H4 (cell line): Measurements from ENCODE around the gene FUT3. TPM values are rescaled to one million over a fixed set of nuclear protein-coding genes. Genes with fewer than 3 reads are reported as not detected.

Experiments used
- DNase-seq: peaks from one replicate; pipeline ENCODE4 v3.0.0-alpha.2; 2015; ENCODE audit warnings: low spot score
- total RNA-seq: library from RNA; depleted of rRNA; stranded (reverse); fragments of >200 nt; shearing (Covaris generic); gene quantifications from 2 replicates; pipeline ENCODE4 v1.2.3, GENCODE V29; 2014; rRNA removed

FUT3 gene
- total RNA-seq, 1 experiment from 2014 or later: not detected

DNA sequence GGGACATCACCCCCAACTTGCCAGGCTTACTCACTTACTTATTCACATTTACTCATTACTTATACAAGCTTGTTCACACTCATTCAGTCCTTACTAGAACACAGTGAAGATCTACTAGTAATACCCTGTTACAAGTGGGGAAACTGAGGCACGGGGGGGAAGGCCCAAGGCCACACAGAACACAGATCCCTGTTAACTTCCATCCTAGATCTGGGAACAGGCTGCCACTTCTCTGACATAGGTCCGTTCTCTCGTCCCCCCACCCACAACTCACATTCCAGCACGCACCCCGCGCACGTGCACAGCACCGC is 47.9 kb downstream of the FUT3 start:
- DNase-seq: no peak

GRCh38 chr19:5801796-5802619 is 49.2 kb downstream of the FUT3 start:
- no peak for DNase-seq

GRCh38 chr19:5800361-5801270 is 50.6 kb downstream of the FUT3 start:
- DNase-seq: no peak

- DNase-seq: no peak
Measured at GRCh38 chr19:5799247-5800241, 51.7 kb downstream of the FUT3 start.

DNA sequence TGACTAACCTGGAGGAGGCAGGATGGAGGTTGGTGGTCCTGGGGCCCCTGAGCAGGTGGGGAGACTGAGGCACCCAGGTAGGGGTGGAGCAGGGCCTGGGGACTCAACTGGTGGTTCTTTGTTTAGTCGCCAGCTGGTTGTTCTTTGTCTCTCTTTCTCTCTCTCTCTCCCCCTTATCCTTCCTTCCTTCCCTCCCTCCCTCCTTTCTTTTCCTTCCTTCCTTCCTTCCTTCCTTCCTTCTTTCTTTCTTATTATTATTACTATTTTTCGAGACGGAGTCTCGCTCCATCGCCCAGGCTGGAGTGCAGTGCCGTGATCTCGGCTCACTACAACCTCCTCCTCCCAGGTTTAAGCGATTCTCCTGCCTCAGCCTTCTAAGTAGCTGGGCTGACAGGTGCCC is 53.0 kb downstream of the FUT3 start:
- DNase-seq: no peak

DNA sequence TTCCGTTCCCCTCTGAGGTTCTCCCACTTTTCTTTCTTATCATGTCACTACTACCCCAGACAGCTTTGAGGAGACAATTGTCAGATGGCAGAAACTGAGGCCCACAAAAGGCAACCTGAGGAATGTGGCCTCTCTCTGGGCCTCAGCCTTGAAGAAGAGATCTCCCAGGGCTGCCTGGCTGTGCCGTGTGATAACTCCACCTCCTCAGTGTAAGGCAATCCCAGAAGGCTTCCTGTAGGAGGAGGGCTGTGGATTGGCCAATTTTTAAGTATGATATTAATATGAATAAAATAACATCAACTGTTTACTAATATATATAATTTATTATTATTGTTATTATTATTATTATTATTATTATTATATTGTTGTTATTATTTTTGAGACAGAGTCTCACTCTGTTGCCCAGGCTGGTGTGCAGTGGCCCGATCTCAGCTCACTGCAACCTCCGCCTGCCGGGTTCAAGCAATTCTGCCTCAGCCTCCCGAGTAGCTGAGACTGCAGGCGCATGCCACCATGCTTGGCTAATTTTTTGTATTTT is 55.8 kb downstream of the FUT3 start:
- no peak for DNase-seq

DNA sequence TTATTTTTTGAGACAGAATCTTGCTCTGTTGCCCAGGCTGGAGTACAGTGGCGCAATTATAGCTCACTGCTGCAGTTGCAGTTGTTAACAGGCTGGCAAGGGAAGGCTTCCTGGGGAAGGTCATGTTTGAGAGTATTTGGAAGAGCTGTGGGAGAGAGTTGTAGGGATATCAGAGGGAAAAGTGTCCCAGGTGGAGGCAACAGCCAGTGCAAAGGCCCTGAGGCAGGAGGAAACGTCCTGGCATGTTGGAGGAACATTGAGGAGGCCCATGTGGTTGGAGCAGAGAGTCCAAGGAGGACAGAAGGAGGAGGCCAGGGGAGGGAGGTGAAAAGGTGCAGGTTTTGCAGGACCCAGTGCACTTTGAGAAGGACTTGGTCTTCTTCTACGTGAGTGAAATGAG is 58.1 kb downstream of the FUT3 start:
- no peak for DNase-seq

Other genes with a start within 250 kb of the FUT3 start
- 10.8 and 19.1 TPM in 2 replicates for gene SAFB2, start 228.7 kb downstream of the FUT3 start, total RNA-seq
- 18.4 and 19.5 TPM in 2 replicates for gene SAFB, start 228.4 kb downstream of the FUT3 start, total RNA-seq
- 38.1 and 52.7 TPM in 2 replicates for gene MICOS13, start 170.9 kb downstream of the FUT3 start, total RNA-seq
- 2.4 and 4.9 TPM in 2 replicates for gene HSD11B1L, start 170.4 kb downstream of the FUT3 start, total RNA-seq
- gene RPL36, start 161.2 kb downstream of the FUT3 start, total RNA-seq: 933 and 1,282 TPM in 2 replicates
- gene LONP1, start 131.3 kb downstream of the FUT3 start, total RNA-seq: 49.1 and 81.4 TPM in 2 replicates
- gene CATSPERD, start 130.8 kb downstream of the FUT3 start, total RNA-seq: not detected in 2 replicates
- gene PRR22, start 66.7 kb downstream of the FUT3 start, total RNA-seq: 0.25 TPM in 1 of 2 replicates, not detected in the other
- gene DUS3L, start 60.3 kb downstream of the FUT3 start, total RNA-seq: 23.2 and 28.1 TPM in 2 replicates
- 0.06 and 0.23 TPM in 2 replicates for gene NRTN, start 46.4 kb downstream of the FUT3 start, total RNA-seq
- not detected in 2 replicates for gene FUT6, start 11.7 kb downstream of the FUT3 start, total RNA-seq
- not detected in 2 replicates for gene FUT5, start 19.1 kb upstream of the FUT3 start, total RNA-seq
- 281 and 301 TPM in 2 replicates for gene NDUFA11, start 52.3 kb upstream of the FUT3 start, total RNA-seq
- gene VMAC, start 53.4 kb upstream of the FUT3 start, total RNA-seq: 1.0 and 3.1 TPM in 2 replicates
- 0.08 and 0.66 TPM in 2 replicates for gene CAPS, start 62.8 kb upstream of the FUT3 start, total RNA-seq
- 54.2 and 70.6 TPM in 2 replicates for gene RANBP3, start 126.7 kb upstream of the FUT3 start, total RNA-seq